ENCODE data around the gene KCNMA1. TPM values are rescaled to one million over a fixed set of nuclear protein-coding genes. Genes with fewer than 3 reads are reported as not detected.
A peak's percentile ranks its signal among the peaks of the same experiment; 100 is the strongest.

The KCNMA1 gene
- total RNA-seq, 1 experiment from 2014 or later, result 0.70 TPM

GRCh38 chr10:77293347-77293746 is 344.3 kb downstream of the KCNMA1 start:
- POLR2A ChIA-PET (ENCODE audit: unreplicated experiment), result no interaction called here
- intact Hi-C loops (cut with micrococcal nuclease; ENCODE audit: unreplicated experiment), result no loop called here

GRCh38 chr10:77291596-77292505 is 345.8 kb downstream of the KCNMA1 start:
- TF ChIP-seq CTCF (conservative IDR thresholded peaks at IDR 0.05), result no peak
- no peak for TF ChIP-seq EZH2 (IDR thresholded peaks at IDR 0.05; ENCODE audit: low read depth)
- no peak for DNase-seq
- H4K20me1 ChIP-seq (ENCODE audit: insufficient read depth), result no peaks in the 10 kb centered on the region
- H3K79me2 ChIP-seq (ENCODE audit: low read depth), result no peaks in the 10 kb centered on the region
- intact Hi-C loops (cut with micrococcal nuclease; ENCODE audit: unreplicated experiment), result no loop called here
- H2AFZ ChIP-seq, result no peak overlapping the region
- peak overlapping the region; percentile 30; the same call in 1 of the 2 replicates for H3K4me2 ChIP-seq
- ChIA-PET POLR2A (ENCODE audit: unreplicated experiment) (no interaction called here), CTCF (no interaction called here)
- H3K9me2 ChIP-seq (ENCODE audit: insufficient read depth), result no peaks in the 10 kb centered on the region
- H3K27ac ChIP-seq, result peak overlapping the region; percentile 57; the same call in 1 of the 2 replicates
- H3K4me3 ChIP-seq, result no peak overlapping the region
- no peaks in the 10 kb centered on the region for H3K27me3 ChIP-seq (ENCODE audit: insufficient read depth, low read depth)
- H3K4me1 ChIP-seq (replicated peaks; ENCODE audit: insufficient read depth), result peaks cover 17% of the 10 kb centered on the region
- H3K36me3 ChIP-seq (ENCODE audit: low read depth), result no peaks in the 10 kb centered on the region
- H3K9me3 ChIP-seq (ENCODE audit: insufficient read depth, low read depth), result no peaks in the 10 kb centered on the region
- BruUV-seq (replicated peaks), result no TSS peak
- peaks cover 7% of the 10 kb centered on the region; the same call in 1 of the 2 replicates for H3F3A ChIP-seq (ENCODE audit: insufficient read depth, low read depth)

More at GRCh38 chr10:77293347-77293746, 344.3 kb downstream of the KCNMA1 start:
- Histone ChIP-seq H3F3A (ENCODE audit: insufficient read depth, low read depth) (peaks cover 7% of the 10 kb centered on the region; the same call in 1 of the 2 replicates), H3K4me3 (no peak overlapping the region), H3K9me2 (ENCODE audit: insufficient read depth) (no peaks in the 10 kb centered on the region), H2AFZ (no peak overlapping the region), H3K4me1 (replicated peaks; ENCODE audit: insufficient read depth) (peaks cover 17% of the 10 kb centered on the region), H3K27ac (no peak overlapping the region), H3K9me3 (ENCODE audit: insufficient read depth, low read depth) (no peaks in the 10 kb centered on the region), H4K20me1 (ENCODE audit: insufficient read depth) (no peaks in the 10 kb centered on the region), H3K36me3 (ENCODE audit: low read depth) (no peaks in the 10 kb centered on the region), H3K4me2 (no peak overlapping the region), H3K27me3 (ENCODE audit: insufficient read depth, low read depth) (no peaks in the 10 kb centered on the region), H3K79me2 (ENCODE audit: low read depth) (no peaks in the 10 kb centered on the region)
- CTCF ChIA-PET, result no interaction called here
- no peak for DNase-seq
- TF ChIP-seq EZH2 (IDR thresholded peaks at IDR 0.05; ENCODE audit: low read depth) (no peak), CTCF (conservative IDR thresholded peaks at IDR 0.05) (no peak)
- BruUV-seq (replicated peaks), result no TSS peak

- Histone ChIP-seq H3K27ac (peak overlapping the region; percentile 57), H3K4me2 (peak overlapping the region; percentile 30)
- POLR2A ChIA-PET (ENCODE audit: unreplicated experiment), result no interaction called here
These were observed 347.0 kb downstream of the KCNMA1 start for GRCh38 chr10:77290528-77291155.

More at GRCh38 chr10:77290528-77291155, 347.0 kb downstream of the KCNMA1 start:
- DNase-seq, result peak; percentile 39 to 77
- no peaks in the 10 kb centered on the region for H3K9me2 ChIP-seq (ENCODE audit: insufficient read depth)
- H3K36me3 ChIP-seq (ENCODE audit: low read depth), result no peaks in the 10 kb centered on the region
- no peaks in the 10 kb centered on the region for H3K79me2 ChIP-seq (ENCODE audit: low read depth)
- no peak overlapping the region for H3K4me3 ChIP-seq
- H3K9me3 ChIP-seq (ENCODE audit: insufficient read depth, low read depth), result no peaks in the 10 kb centered on the region
- 0 out of 2 replicates have a peak overlapping the region, but pooled peaks have one; percentile 26 for H2AFZ ChIP-seq
- TF ChIP-seq CTCF (conservative IDR thresholded peaks at IDR 0.05), result no peak
- peaks cover 20% of the 10 kb centered on the region for H3K4me1 ChIP-seq (replicated peaks; ENCODE audit: insufficient read depth)
- no peaks in the 10 kb centered on the region for H4K20me1 ChIP-seq (ENCODE audit: insufficient read depth)
- no TSS peak for BruUV-seq (replicated peaks)
- no peaks in the 10 kb centered on the region for H3K27me3 ChIP-seq (ENCODE audit: insufficient read depth, low read depth)
- intact Hi-C loops (cut with micrococcal nuclease; ENCODE audit: unreplicated experiment), result no loop called here
- H3F3A ChIP-seq (ENCODE audit: insufficient read depth, low read depth), result peaks cover 7% of the 10 kb centered on the region; the same call in 1 of the 2 replicates
- CTCF ChIA-PET, result no interaction called here

Data from PC-9 (cell line).